OCI-LY3 (cell line): ENCODE data around the gene IRF2.

Experiments
- H2AFZ ChIP-seq: fragments of 200-600, 300-600 bp; shearing (Covaris generic); 2 replicates; pipeline ENCODE4 v1.6.0; 2014; ENCODE audit warnings: antibody characterized with exemption, low read depth, low read length
- H3K27ac ChIP-seq: fragments of 200-600, 300-600 bp; sonication (generic); 2 replicates; pipeline ENCODE4 v1.5.1; 2014; ENCODE audit warnings: mild to moderate bottlenecking, low read length, moderate library complexity, mixed read lengths
- H3K27me3 ChIP-seq: fragments of 200-600, 300-600 bp; sonication (generic); 2 replicates; pipeline ENCODE4 v1.6.1; 2014; ENCODE audit warnings: low read depth, low read length, mixed read lengths
- H3K36me3 ChIP-seq: fragments of 200-600, 300-600 bp; sonication (generic); replicated peaks from 2 replicates; pipeline ENCODE3; 2014; ENCODE audit warnings: low read depth, low read length, mixed read lengths
- H3K4me1 ChIP-seq: fragments of 300-600, 200-600 bp; sonication (generic); 2 replicates; pipeline ENCODE4 v1.6.1; 2014; ENCODE audit warnings: low read length, mixed read lengths
- H3K4me2 ChIP-seq: fragments of 200-600, 300-600 bp; sonication (generic); 2 replicates; pipeline ENCODE4 v1.6.1; 2014; ENCODE audit warnings: low read length, mixed read lengths
- H3K4me3 ChIP-seq: fragments of 300-600, 200-600 bp; sonication (generic); 2 replicates; pipeline ENCODE4 v1.5.1; 2014; ENCODE audit warnings: antibody characterized with exemption, mild to moderate bottlenecking, low read length, moderate library complexity
- H3K79me2 ChIP-seq: fragments of 300-600, 200-600 bp; shearing (Covaris generic); 2 replicates; pipeline ENCODE4 v1.6.1; 2014; ENCODE audit warnings: mild to moderate bottlenecking, low read length, mixed read lengths
- H3K9ac ChIP-seq: fragments of 300-600, 200-600 bp; shearing (Covaris generic); 2 replicates; pipeline ENCODE4 v1.6.0; 2014; ENCODE audit warnings: mild to moderate bottlenecking, low read length, moderate library complexity
- H3K9me3 ChIP-seq: fragments of 200-600, 300-600 bp; shearing (Covaris generic); 2 replicates; pipeline ENCODE4 v1.6.1; 2014; ENCODE audit warnings: low read length, mixed read lengths; ENCODE audit not compliant: insufficient read depth
- H4K20me1 ChIP-seq: fragments of 200-600, 300-600 bp; sonication (generic); 2 replicates; pipeline ENCODE4 v1.6.1; 2016; ENCODE audit warnings: low read length, mixed read lengths; ENCODE audit not compliant: insufficient read depth
- CTCF ChIP-seq: fragments of 200-600, 300-600 bp; sonication (generic); IDR thresholded peaks from 2 replicates; pipeline ENCODE4 v1.5.1; 2014; ENCODE audit warnings: antibody characterized with exemption, low read length, low read depth
- EZH2phosphoT487 ChIP-seq: fragments of 200-600 bp; shearing (Covaris generic); IDR thresholded peaks from 2 replicates; pipeline ENCODE4 v1.6.1; 2018; ENCODE audit warnings: antibody characterized with exemption, mixed run types, low read depth

The IRF2 gene

GRCh38 chr4:184439856-184440594 is 34.3 kb downstream of the IRF2 start:
- H3K4me3 ChIP-seq, result no peak overlapping the region
- peaks cover 42% of the 10 kb centered on the region for H4K20me1 ChIP-seq
- TF ChIP-seq CTCF (no peak), EZH2phosphoT487 (no peak)
- peaks cover 3% of the 10 kb centered on the region for H3K36me3 ChIP-seq
- peaks cover 88% of the 10 kb centered on the region for H3K79me2 ChIP-seq
- H3K4me1 ChIP-seq, result peaks cover 23% of the 10 kb centered on the region
- H3K9me3 ChIP-seq, result no peaks in the 10 kb centered on the region
- H3K9ac ChIP-seq, result no peak overlapping the region
- H3K27me3 ChIP-seq, result no peaks in the 10 kb centered on the region
- H3K27ac ChIP-seq, result no peak overlapping the region
- no peak overlapping the region for H2AFZ ChIP-seq
- H3K4me2 ChIP-seq, result no peak overlapping the region

GRCh38 chr4:184439386-184439785 is 35.0 kb downstream of the IRF2 start:
- Histone ChIP-seq H3K27ac (no peak overlapping the region), H3K9me3 (no peaks in the 10 kb centered on the region), H3K4me1 (peaks cover 18% of the 10 kb centered on the region), H2AFZ (no peak overlapping the region), H3K4me2 (no peak overlapping the region), H4K20me1 (peaks cover 43% of the 10 kb centered on the region), H3K9ac (no peak overlapping the region), H3K4me3 (no peak overlapping the region), H3K27me3 (no peaks in the 10 kb centered on the region), H3K79me2 (peaks cover 88% of the 10 kb centered on the region), H3K36me3 (peaks cover 3% of the 10 kb centered on the region)
- TF ChIP-seq CTCF, result no peak
- no peak for TF ChIP-seq EZH2phosphoT487

DNA sequence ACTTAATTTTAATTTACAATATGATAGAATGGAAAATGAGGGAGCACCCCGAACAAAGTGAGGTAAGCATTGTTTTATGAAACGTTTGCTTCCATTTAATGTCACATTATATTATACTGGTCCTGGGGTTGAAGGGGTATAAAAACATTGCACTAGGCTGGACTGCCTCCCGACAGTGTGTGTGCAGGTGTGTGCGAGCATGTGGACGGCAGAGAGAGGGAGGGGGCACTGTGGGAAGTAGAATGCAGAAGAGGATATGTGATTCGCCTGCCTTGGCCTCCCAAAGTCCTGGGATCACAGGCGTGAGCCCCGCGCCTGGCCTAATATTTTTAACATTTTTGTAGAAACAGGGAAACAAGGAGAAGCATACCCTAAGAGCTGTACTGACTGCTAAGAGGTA is 36.0 kb downstream of the IRF2 start:
- 0 out of 2 replicates have a peak overlapping the region, but pooled peaks have one; percentile 16 for H3K4me3 ChIP-seq
- TF ChIP-seq EZH2phosphoT487 (no peak), CTCF (no peak)
- peaks cover 37% of the 10 kb centered on the region for H4K20me1 ChIP-seq
- H2AFZ ChIP-seq, result no peak overlapping the region
- H3K9ac ChIP-seq, result no peak overlapping the region
- peaks cover 89% of the 10 kb centered on the region for H3K79me2 ChIP-seq
- no peaks in the 10 kb centered on the region for H3K27me3 ChIP-seq
- H3K4me2 ChIP-seq, result peak overlapping the region; percentile 52
- no peaks in the 10 kb centered on the region for H3K9me3 ChIP-seq
- peak overlapping the region; percentile 11; the same call in 1 of the 2 replicates for H3K27ac ChIP-seq
- no peaks in the 10 kb centered on the region for H3K36me3 ChIP-seq
- H3K4me1 ChIP-seq, result peaks cover 18% of the 10 kb centered on the region

GRCh38 chr4:184437565-184438265 is 36.6 kb downstream of the IRF2 start:
- H3K27me3 ChIP-seq, result no peaks in the 10 kb centered on the region
- peaks cover 92% of the 10 kb centered on the region for H3K79me2 ChIP-seq
- no peaks in the 10 kb centered on the region for H3K9me3 ChIP-seq
- no peak overlapping the region for H3K9ac ChIP-seq
- no peaks in the 10 kb centered on the region for H3K36me3 ChIP-seq
- TF ChIP-seq CTCF, result no peak; the same call in 1 of the 2 replicates
- no peak for TF ChIP-seq EZH2phosphoT487
- H4K20me1 ChIP-seq, result peaks cover 37% of the 10 kb centered on the region
- H2AFZ ChIP-seq, result no peak overlapping the region
- H3K27ac ChIP-seq, result peak overlapping the region; percentile 11; the same call in 1 of the 2 replicates
- H3K4me3 ChIP-seq, result no peak overlapping the region
- H3K4me1 ChIP-seq, result peaks cover 18% of the 10 kb centered on the region
- H3K4me2 ChIP-seq, result peak overlapping the region; percentile 52
